Activated T-cell treated with anti-CD3 and anti-CD28 coated beads, Interleukin-2, amount 50 U/mL, for 4 hours (primary cell): ENCODE data around the gene MAGI3. TPM values are rescaled to one million over a fixed set of nuclear protein-coding genes. Genes with fewer than 3 reads are reported as not detected.
"Not testable (repeated sequence)": the region's sequence is repeated elsewhere in the genome, so short reads cannot be mapped to it uniquely, and the experiment has no call there.

Source experiments
- ATAC-seq, 2 donors: fragments of 200-7000 bp; cut with Tn5 transposase; one replicate each; pipeline ENCODE4 v1.10.0; 2021
- DNase-seq: peaks from one replicate; pipeline ENCODE4 v3.0.0-alpha.2; 2020
- H3K27me3 Mint-ChIP-seq: one replicate; pipeline ENCODE4 v1.8.0; 2021; ENCODE audit warnings: low read depth, mixed read lengths
- H3K36me3 Mint-ChIP-seq: one replicate; pipeline ENCODE4 v1.8.0; 2022; ENCODE audit warnings: mixed read lengths; ENCODE audit not compliant: insufficient read depth
- H3K4me1 Mint-ChIP-seq: one replicate; pipeline ENCODE4 v1.8.0; 2021; ENCODE audit warnings: low read depth, mixed read lengths
- H3K4me3 Mint-ChIP-seq: one replicate; pipeline ENCODE4 v1.8.0; 2021; ENCODE audit warnings: mild to moderate bottlenecking, moderate library complexity, mixed read lengths
- H3K9me3 Mint-ChIP-seq: one replicate; pipeline ENCODE4 v1.8.0; 2021; ENCODE audit warnings: mixed read lengths
- total RNA-seq, 3 donors: library from RNA; stranded (reverse); gene quantifications; one replicate each; pipeline ENCODE4 v1.2.1, GENCODE V29; 2021

MAGI3 gene
- total RNA-seq, 3 donors from 2014 or later, result 2.3 to 2.5 (median 2.5) TPM

DNA sequence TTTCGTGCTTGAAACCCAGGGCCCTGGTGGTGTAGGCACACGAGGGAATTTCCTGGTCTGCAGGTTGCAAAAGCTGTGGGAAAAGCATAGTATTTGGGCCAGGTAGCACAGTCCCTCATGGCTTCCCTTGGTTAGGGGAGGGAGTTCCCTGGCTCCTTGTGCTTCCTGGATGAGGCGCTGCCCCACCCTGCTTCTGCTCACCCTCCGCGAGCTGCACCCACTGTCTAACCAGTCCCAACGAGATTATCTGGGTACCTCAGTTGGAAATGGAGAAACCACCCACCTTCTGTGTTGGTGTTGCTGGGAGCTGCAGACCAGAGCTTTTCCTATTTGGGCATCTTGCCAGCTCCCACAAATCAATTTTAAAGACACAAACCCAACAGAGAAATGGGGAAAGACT, 186.0 kb downstream of the MAGI3 start:
- H3K4me3 Mint-ChIP-seq, result no peak overlapping the region
- no peaks in the 10 kb centered on the region for H3K27me3 Mint-ChIP-seq
- H3K4me1 Mint-ChIP-seq, result no peaks in the 10 kb centered on the region
- no peak for ATAC-seq
- peaks cover 18% of the 10 kb centered on the region for H3K9me3 Mint-ChIP-seq
- H3K36me3 Mint-ChIP-seq, result peaks cover 7% of the 10 kb centered on the region
- DNase-seq, result no peak

DNA sequence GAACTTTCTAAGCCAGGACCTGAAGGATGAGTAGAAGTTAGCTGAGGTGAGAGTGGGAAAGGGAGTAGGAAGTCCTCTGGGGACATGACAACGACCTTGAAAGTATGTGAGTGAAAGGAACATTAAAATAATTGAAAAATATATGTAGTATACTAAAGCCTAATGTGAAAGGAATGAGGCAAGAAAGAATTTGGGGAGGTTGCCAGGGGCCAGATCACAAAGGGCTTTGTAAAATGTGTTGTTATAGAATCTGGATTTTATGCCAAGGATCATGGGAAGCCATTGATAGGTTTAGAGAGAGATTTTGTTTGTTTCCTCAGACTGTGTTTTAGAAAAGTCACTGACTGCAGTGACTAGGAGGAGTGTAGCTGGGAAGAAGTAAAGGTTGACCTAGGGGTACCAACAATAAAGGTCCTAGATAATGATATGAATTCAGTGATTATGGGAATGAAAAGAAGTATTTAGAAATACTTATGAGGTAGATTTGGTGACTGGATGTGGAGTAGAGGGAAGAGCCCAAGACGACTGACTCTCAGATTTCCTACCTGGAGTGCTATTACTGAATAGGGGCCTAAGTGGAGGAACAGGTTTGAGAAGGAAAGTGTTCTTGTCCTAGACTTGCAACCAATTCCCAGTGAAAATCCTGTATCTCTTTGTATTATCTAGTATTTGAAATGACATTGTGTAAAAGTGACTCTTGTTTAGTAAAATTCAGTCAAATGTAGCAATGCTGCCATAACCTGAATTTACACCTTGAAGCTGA, 189.1 kb downstream of the MAGI3 start:
- no peak for ATAC-seq
- no peak for DNase-seq
- no peak overlapping the region for H3K4me3 Mint-ChIP-seq
- peaks cover 8% of the 10 kb centered on the region for H3K9me3 Mint-ChIP-seq
- no peaks in the 10 kb centered on the region for H3K27me3 Mint-ChIP-seq
- H3K36me3 Mint-ChIP-seq, result peaks cover 5% of the 10 kb centered on the region
- no peaks in the 10 kb centered on the region for H3K4me1 Mint-ChIP-seq

DNA sequence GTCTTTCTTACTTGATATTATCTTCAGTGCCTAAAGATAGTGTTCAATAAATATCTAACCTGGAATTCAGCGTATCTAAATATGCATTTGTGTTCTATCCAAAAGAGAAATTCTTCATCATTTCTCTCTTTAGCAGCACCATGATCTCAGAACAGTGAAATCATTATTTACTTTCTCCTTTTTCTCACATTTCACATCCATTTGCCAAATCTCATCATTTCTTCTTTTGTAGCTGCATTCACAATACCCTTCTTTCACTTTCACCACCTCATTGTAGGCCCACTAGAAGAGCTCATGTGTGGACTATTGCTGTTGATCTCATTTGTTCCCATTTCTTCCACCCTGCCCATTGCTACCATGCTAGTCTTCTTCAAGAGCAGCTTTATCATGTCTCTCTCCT, 191.0 kb downstream of the MAGI3 start:
- H3K9me3 Mint-ChIP-seq, result peaks cover 4% of the 10 kb centered on the region
- ATAC-seq (no peak), DNase-seq (no peak)
- H3K4me3 Mint-ChIP-seq, result no peak overlapping the region
- peaks cover 8% of the 10 kb centered on the region for H3K36me3 Mint-ChIP-seq
- no peaks in the 10 kb centered on the region for H3K27me3 Mint-ChIP-seq
- H3K4me1 Mint-ChIP-seq, result no peaks in the 10 kb centered on the region

DNA sequence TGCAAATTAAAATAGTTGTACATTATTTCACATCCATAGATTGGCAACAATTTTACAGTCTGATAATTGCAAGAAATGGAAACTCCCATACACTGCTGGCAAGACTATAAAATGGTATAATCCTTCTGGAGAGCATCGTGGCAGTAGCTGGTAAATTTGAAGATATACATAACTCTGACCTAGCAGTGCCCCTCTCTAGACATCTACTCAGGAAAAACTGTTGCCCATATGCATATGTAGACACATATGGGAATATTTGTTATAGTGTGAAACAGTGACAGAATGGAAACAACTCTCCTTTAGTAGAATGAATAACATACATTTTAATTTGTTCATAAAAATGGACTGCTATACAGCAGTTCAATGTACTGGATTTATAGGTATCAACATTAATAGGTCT, 191.8 kb downstream of the MAGI3 start:
- no peak for ATAC-seq
- H3K4me3 Mint-ChIP-seq, result no peak overlapping the region
- peaks cover 8% of the 10 kb centered on the region for H3K36me3 Mint-ChIP-seq
- H3K27me3 Mint-ChIP-seq, result no peaks in the 10 kb centered on the region
- H3K9me3 Mint-ChIP-seq, result no peaks in the 10 kb centered on the region
- H3K4me1 Mint-ChIP-seq, result no peaks in the 10 kb centered on the region
- no peak for DNase-seq

DNA sequence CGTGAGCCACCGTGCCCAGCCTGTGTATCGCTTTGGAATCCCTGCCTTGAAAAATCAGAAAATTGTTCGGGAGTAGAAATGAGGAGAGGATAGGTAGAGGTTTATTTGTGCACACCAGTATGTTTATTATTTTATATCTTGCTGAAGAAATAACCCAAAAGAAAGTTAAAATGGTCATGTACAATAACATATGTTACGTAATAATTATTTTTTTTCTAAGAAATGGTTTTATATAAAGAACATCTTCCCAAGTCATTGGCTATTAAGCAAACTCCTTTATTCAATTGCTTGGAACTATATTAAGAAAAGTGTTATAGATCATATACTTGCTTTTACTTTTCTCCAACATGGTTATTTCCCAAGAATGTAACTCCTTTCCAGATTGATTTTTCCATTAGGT, 197.2 kb downstream of the MAGI3 start:
- Mint-ChIP-seq H3K27me3 (no peaks in the 10 kb centered on the region), H3K9me3 (no peaks in the 10 kb centered on the region), H3K4me3 (no peak overlapping the region), H3K36me3 (peaks cover 12% of the 10 kb centered on the region), H3K4me1 (no peaks in the 10 kb centered on the region)
- ATAC-seq (no peak), DNase-seq (no peak)

DNA sequence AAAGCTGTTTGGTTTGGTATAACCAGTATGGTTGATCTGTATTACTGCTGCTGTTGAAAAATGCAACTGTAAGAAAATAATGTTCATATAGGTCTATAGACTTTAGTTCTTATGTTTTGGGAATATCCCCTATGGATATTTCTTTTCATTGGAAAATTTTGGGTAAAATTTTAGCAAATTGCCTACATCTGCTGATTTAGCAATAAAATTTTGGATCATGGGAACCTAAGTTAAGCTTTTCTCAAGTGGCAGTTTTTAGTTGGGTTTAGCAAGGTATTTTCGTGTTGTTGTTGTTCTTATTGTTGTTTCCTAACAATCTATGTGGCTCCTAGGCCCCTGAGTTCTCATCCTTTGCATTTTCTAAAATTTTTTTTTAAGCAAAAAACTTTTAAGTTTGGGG, 201.9 kb downstream of the MAGI3 start:
- ATAC-seq (no peak), DNase-seq (no peak)
- peaks cover 10% of the 10 kb centered on the region for H3K9me3 Mint-ChIP-seq
- H3K4me1 Mint-ChIP-seq, result no peaks in the 10 kb centered on the region
- no peaks in the 10 kb centered on the region for H3K27me3 Mint-ChIP-seq
- H3K4me3 Mint-ChIP-seq, result no peak overlapping the region
- H3K36me3 Mint-ChIP-seq, result peaks cover 24% of the 10 kb centered on the region

DNA sequence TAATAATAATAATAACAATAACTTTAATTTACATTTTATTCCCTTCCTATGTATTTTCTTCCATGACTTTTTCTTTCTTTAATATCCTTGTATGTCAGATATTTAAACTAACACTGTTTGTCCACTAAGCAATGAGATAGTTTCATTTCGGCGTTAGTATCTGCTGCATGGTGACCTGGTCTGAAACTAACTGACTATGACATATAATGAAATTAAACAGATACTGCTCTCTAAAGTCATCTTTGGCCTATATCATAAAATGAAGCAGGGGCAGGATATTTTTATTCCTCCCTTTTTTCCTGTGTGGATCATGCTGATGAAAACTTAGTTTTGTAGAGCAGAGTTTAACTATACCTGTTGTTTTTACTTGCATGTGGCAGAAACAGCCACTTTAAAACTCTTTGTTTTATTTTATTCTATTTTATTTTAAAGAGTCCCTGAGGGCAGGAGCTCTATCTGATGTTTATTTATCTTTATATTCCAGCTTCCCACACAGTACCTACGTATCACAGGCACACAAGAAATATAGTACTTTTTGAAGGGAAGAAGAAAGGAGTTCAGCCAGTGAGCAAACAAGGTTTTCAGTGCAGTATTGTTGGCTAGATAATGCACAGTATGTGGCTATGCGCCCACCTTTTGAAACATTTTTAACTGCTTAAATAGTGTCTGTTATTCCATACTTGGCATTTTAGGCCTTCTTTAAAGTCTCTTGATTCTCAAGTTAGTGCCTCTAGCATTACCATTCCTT, 203.4 kb downstream of the MAGI3 start:
- Mint-ChIP-seq H3K27me3 (no peaks in the 10 kb centered on the region), H3K9me3 (peaks cover 22% of the 10 kb centered on the region), H3K4me3 (no peak overlapping the region), H3K36me3 (peaks cover 33% of the 10 kb centered on the region), H3K4me1 (no peaks in the 10 kb centered on the region)
- no peak for ATAC-seq
- DNase-seq, result no peak

DNA sequence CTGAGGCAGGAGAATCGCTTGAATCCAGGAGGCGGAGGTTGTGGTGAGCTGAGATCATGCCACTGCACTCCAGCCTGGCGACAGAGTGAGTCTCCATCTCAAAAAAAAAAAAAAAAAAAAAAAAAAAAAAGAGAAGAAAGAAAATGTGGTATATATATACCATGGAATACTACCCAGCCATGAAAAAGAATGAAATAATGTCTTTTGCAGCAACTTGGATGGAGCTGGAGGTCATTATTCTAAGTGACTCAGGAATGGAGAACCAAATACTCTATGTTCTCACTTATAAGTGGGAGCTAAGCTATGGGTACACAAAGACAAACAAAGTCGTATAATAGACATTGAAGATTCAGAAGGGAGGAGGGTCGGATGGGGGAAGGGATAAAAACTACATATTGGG, 214.2 kb downstream of the MAGI3 start:
- H3K27me3 Mint-ChIP-seq, H3K36me3 Mint-ChIP-seq, H3K4me1 Mint-ChIP-seq, H3K4me3 Mint-ChIP-seq, ATAC-seq, H3K9me3 Mint-ChIP-seq, DNase-seq: not testable (repeated sequence)

DNA sequence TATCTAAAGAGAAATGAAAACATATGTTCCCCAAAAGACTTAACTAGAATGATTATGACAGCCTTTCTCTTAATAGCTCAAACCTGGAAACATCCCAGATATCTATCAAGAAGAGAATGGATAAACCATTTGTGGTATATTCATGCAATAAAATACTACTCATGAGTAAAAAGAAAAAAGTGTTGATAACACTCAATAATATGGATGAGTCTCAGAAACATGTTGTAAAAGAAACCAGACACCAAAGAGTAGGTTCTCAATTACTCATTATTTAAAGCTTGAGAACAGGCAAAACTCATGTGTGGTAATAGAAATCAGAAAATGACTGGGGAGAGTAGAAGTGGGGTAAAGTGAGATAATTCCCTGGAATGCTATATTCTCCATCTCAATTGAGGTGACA, 214.8 kb downstream of the MAGI3 start:
- no peak for DNase-seq
- H3K27me3 Mint-ChIP-seq, result no peaks in the 10 kb centered on the region
- ATAC-seq, result no peak
- H3K36me3 Mint-ChIP-seq, result no peaks in the 10 kb centered on the region
- H3K4me3 Mint-ChIP-seq, result no peak overlapping the region
- H3K4me1 Mint-ChIP-seq, result peaks cover 3% of the 10 kb centered on the region
- H3K9me3 Mint-ChIP-seq, result peaks cover 6% of the 10 kb centered on the region

DNA sequence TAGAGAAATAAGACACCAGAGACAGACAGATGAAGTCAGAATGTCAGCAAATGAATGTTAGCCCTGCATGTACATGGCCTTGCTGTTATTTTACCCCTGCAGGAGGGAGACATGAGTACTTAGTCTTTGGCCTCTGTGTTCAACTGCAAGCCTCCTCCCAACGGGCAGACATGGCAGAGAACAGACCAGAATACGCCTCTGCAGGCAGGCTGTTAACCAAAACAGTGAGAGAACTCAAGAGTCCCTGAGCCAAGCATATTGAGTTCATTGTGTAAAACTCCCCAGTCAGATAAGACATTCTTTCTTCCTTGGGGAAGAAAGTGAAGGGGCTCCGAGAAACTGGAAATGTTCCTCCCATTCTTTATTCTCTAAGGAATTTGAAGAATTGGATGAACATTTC, 218.1 kb downstream of the MAGI3 start:
- Mint-ChIP-seq H3K4me3 (no peak overlapping the region), H3K4me1 (no peaks in the 10 kb centered on the region), H3K9me3 (peaks cover 9% of the 10 kb centered on the region), H3K36me3 (peaks cover 3% of the 10 kb centered on the region), H3K27me3 (peaks cover 2% of the 10 kb centered on the region)
- DNase-seq (no peak), ATAC-seq (no peak)

DNA sequence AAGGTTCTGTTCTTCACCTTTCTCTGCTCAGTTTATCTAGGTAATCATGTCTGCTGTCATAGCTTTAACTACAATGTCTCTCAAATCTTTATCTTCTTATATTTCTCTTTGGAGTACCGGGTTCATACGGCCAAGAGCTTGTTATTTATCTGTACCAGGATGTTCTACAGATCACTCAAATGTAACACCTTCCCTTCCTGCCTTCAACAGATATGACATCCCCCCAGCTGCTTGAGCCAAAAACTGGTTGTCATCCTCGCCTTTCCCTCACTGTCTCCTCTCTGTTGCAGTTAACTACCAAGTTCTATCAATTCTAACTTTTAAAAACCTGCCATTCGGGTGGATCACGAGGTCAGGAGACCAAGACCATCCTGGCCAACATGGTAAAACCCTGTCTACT, 220.1 kb downstream of the MAGI3 start:
- Mint-ChIP-seq H3K4me3 (no peak overlapping the region), H3K27me3 (peaks cover 2% of the 10 kb centered on the region), H3K4me1 (no peaks in the 10 kb centered on the region), H3K9me3 (peaks cover 3% of the 10 kb centered on the region), H3K36me3 (peaks cover 3% of the 10 kb centered on the region)
- DNase-seq (no peak), ATAC-seq (no peak)

DNA sequence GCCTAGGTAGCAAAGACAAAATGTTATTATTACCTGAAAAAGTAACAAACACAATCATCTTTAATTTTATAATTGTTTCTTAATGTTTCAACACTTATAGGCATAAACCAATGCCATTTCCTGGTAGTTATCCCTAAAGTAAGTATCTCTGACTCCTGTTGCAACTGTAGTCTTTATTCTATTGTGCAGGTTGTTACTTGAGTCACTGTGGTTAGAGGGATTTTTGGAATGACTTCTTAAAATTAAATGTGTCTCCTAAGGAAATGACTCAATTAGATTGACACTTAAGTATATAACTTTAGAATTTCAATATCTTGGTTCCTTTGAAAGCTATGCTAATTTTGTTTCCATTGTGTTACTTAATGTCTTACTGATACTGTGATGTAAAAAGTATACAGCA, 225.1 kb downstream of the MAGI3 start:
- H3K4me1 Mint-ChIP-seq, result no peaks in the 10 kb centered on the region
- H3K4me3 Mint-ChIP-seq, result no peak overlapping the region
- peaks cover 3% of the 10 kb centered on the region for H3K9me3 Mint-ChIP-seq
- H3K27me3 Mint-ChIP-seq, result peaks cover 2% of the 10 kb centered on the region
- peaks cover 3% of the 10 kb centered on the region for H3K36me3 Mint-ChIP-seq
- DNase-seq (no peak), ATAC-seq (no peak)

DNA sequence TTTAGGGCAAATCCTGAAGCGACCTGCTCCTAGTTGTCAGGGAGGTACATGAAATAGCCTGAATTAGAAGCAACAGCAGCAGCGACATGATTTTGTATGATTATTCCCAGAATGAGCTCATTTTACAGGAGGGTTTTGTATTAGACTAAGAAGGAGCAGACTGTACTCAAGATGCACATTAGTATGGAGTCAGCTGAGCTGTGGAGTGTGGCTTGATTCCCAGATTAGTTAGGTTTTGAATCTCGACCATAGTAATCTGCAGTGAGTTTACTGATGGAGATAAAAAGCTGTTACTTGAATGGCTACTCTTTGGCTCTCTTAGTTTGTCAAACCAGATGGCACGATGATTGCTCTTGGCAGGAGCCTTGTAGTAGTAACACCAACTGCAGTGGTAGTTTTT, 225.8 kb downstream of the MAGI3 start:
- no peak for ATAC-seq
- H3K4me3 Mint-ChIP-seq, result no peak overlapping the region
- peaks cover 5% of the 10 kb centered on the region for H3K36me3 Mint-ChIP-seq
- H3K9me3 Mint-ChIP-seq, result peaks cover 3% of the 10 kb centered on the region
- H3K4me1 Mint-ChIP-seq, result no peaks in the 10 kb centered on the region
- H3K27me3 Mint-ChIP-seq, result peaks cover 2% of the 10 kb centered on the region
- no peak for DNase-seq

DNA sequence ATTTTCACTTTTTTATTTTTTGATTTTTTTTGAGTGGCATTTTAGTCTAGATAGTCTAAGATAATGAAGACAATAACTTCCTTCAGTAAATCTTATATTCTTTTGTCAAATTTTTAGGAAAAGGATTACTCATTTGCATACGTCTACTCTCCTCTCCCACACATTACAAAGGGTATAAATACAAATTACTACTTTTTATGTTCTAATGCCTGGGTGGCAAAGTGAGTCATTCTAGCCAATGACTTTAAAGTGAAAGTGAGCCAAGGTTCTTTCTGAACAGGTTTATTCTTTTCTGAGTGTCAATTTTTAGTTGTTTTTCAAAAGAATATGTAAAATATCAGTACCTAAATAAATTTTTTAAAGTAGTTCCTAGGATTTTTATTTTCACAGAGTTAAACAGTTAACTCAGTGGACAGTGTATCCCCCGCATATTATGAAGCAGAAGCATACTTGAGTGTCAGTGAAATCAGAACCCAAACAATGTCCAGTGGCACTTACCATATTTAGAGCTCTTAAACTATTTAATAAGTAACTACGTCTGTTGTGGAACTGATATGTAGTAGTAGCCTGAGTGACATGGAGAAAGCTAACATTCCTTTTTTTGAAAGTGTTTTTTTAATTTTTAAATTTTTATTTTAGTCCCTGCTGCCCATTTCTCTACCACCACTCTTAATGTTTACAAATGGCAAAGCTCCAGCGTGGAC, 227.3 kb downstream of the MAGI3 start:
- Mint-ChIP-seq H3K4me1 (no peaks in the 10 kb centered on the region), H3K36me3 (peaks cover 5% of the 10 kb centered on the region), H3K4me3 (no peak overlapping the region), H3K27me3 (no peaks in the 10 kb centered on the region), H3K9me3 (no peaks in the 10 kb centered on the region)
- no peak for ATAC-seq
- no peak for DNase-seq

DNA sequence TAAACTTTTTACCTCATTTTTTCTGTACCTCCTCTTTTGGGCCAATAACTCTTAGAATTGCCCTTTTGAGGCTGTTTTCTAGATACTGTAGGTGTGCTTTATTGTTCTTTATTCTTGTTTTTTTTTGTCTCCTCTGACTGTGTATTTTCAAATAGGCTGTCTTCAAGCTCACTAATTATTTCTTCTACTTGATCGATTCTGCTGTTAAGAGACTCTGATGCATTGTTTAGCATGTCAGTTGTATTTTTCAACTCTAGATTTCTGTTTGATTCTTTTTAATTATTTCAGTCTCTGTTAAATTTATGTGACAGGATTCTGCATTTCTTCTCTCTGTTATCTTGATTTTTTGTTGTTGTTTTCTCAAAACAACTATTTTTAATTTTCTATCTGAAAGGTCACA, 238.7 kb downstream of the MAGI3 start:
- H3K36me3 Mint-ChIP-seq, result peaks cover 32% of the 10 kb centered on the region
- ATAC-seq, result no peak

More for the DNA sequence above, 238.7 kb downstream of the MAGI3 start:
- H3K4me3 Mint-ChIP-seq, result no peak overlapping the region
- peaks cover 28% of the 10 kb centered on the region for H3K9me3 Mint-ChIP-seq
- no peaks in the 10 kb centered on the region for H3K4me1 Mint-ChIP-seq
- H3K27me3 Mint-ChIP-seq, result no peaks in the 10 kb centered on the region
- no peak for DNase-seq
